CD8-positive, alpha-beta memory T cell (primary cell): ENCODE data around the gene EP400. TPM values are rescaled to one million over a fixed set of nuclear protein-coding genes. Genes with fewer than 3 reads are reported as not detected.

Experiments
- CTCF ChIA-PET: fragments of 350-600 bp; sonication (Branson Sonifier 250); formaldehyde crosslinking; loops from one replicate; lab custom pipeline; 2021; ENCODE audit warnings: antibody characterized with exemption; lab: Charles Lee
- POLR2A ChIA-PET: fragments of 350-600 bp; sonication (Branson Sonifier 250); formaldehyde crosslinking; loops from one replicate; lab custom pipeline; 2021; ENCODE audit warnings: antibody characterized with exemption; lab: Charles Lee
- DNase-seq, 5 donors: peaks; one replicate each; pipeline versions ENCODE4 v3.0.0 to v3.0.0-alpha.2; 2020 to 2022; ENCODE audit warnings: mixed read lengths in 1 of 5
- H3K27ac ChIP-seq: one replicate; pipeline ENCODE4 v1.7.0; 2013; ENCODE audit warnings: low read depth, mild to moderate bottlenecking, low read length, moderate library complexity
- H3K27me3 ChIP-seq: 2 replicates; pipeline ENCODE4 v1.7.0; 2013; ENCODE audit warnings: low read length, mild to moderate bottlenecking; ENCODE audit not compliant: insufficient read depth, poor library complexity, severe bottlenecking
- H3K36me3 ChIP-seq: 2 replicates; pipeline ENCODE4 v1.7.0; 2013; ENCODE audit warnings: mild to moderate bottlenecking, low read length, moderate library complexity; ENCODE audit not compliant: insufficient read depth
- H3K4me1 ChIP-seq: 2 replicates; pipeline ENCODE4 v1.7.0; 2013; ENCODE audit warnings: mild to moderate bottlenecking, low read length, moderate library complexity; ENCODE audit not compliant: insufficient read depth
- H3K4me3 ChIP-seq: 2 replicates; pipeline ENCODE4 v1.7.0; 2013; ENCODE audit warnings: mild to moderate bottlenecking, low read length
- H3K9me3 ChIP-seq: 2 replicates; pipeline ENCODE4 v1.7.0; 2013; ENCODE audit warnings: mild to moderate bottlenecking, low read length
- H3K27ac Mint-ChIP-seq, 8 donors: one replicate each; pipeline ENCODE4 v1.8.0; 2020 to 2021; ENCODE audit warnings: mixed read lengths in 8 of 8, mild to moderate bottlenecking in 6 of 8, inconsistent platforms in 3 of 8, moderate library complexity in 3 of 8
- H3K27me3 Mint-ChIP-seq, 2 donors: one replicate each; pipeline ENCODE4 v1.8.0; 2020 to 2021; ENCODE audit warnings: mixed read lengths in 2 of 2, mild to moderate bottlenecking in 1 of 2, moderate library complexity in 1 of 2
- H3K36me3 Mint-ChIP-seq, 3 donors: one replicate each; pipeline ENCODE4 v1.8.0; 2020 to 2021; ENCODE audit warnings: mixed read lengths in 3 of 3, inconsistent platforms in 1 of 3, mild to moderate bottlenecking in 1 of 3
- H3K4me1 Mint-ChIP-seq, 3 donors: one replicate each; pipeline ENCODE4 v1.8.0; 2020 to 2021; ENCODE audit warnings: mixed read lengths in 3 of 3, inconsistent platforms in 1 of 3, mild to moderate bottlenecking in 1 of 3
- H3K4me3 Mint-ChIP-seq, 7 donors: one replicate each; pipeline ENCODE4 v1.8.0; 2020 to 2021; ENCODE audit warnings: mixed read lengths in 7 of 7, mild to moderate bottlenecking in 6 of 7, moderate library complexity in 4 of 7, inconsistent platforms in 2 of 7
- H3K9me3 Mint-ChIP-seq, 5 donors: one replicate each; pipeline ENCODE4 v1.8.0; 2020 to 2022; ENCODE audit warnings: mixed read lengths in 5 of 5, mild to moderate bottlenecking in 3 of 5, moderate library complexity in 2 of 5, inconsistent platforms in 1 of 5
- polyA plus RNA-seq: library from polyadenylated mRNA; unstranded; fragments of 300-500 nt; fragmentation: Illumina TruSeq; gene quantifications from one replicate; pipeline ENCODE4 v1.2.3, GENCODE V29; 2021
- total RNA-seq, 2 experiments: library from RNA; stranded (reverse); gene quantifications; one replicate each; pipeline ENCODE4 v1.2.3, GENCODE V29; 2021

Gene EP400
- total and polyA plus RNA-seq, 3 experiments from 2014 or later: 4.3 to 48.8 (median 47.9) TPM

DNA sequence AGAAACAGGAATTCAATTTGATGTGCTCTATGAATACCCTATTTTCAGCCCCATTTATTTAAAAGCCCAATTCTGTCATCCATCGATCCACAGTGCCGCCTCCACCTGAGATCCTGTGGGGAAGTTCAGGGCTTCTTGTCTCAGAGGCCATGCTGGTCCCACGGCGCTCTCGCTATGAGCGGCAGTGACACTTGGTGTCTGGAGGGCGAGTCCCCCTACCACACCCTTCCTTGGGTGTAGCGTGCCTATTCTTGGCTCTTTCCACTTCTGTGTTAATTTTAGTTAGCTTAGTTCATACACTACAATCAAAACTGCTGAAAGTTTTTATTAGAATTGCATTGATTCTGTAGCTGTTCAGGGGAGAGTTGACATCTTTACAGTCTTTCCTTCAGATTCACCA lies 120.6 kb downstream of the EP400 start:
- Histone ChIP-seq H3K4me3 (no peak overlapping the region), H3K4me1 (peaks cover 17% of the 10 kb centered on the region), H3K9me3 (no peaks in the 10 kb centered on the region), H3K36me3 (peaks cover 22% of the 10 kb centered on the region), H3K27me3 (no peaks in the 10 kb centered on the region), H3K27ac (no peak overlapping the region)
- Mint-ChIP-seq H3K27ac (peak overlapping the region in 3 of 8 donors; percentile 12 to 68 (median 33)), H3K4me3 (no peak overlapping the region), H3K4me1 (peaks cover 12 to 23% (median 22%) of the 10 kb centered on the region in 3 donors), H3K36me3 (peaks cover 0 to 85% (median 27%) of the 10 kb centered on the region in 3 donors), H3K27me3 (peaks cover 0 to 2% of the 10 kb centered on the region in 2 donors), H3K9me3 (no peaks in the 10 kb centered on the region)
- POLR2A ChIA-PET: no interaction called here
- no peak for DNase-seq
- CTCF ChIA-PET: no interaction called here

DNA sequence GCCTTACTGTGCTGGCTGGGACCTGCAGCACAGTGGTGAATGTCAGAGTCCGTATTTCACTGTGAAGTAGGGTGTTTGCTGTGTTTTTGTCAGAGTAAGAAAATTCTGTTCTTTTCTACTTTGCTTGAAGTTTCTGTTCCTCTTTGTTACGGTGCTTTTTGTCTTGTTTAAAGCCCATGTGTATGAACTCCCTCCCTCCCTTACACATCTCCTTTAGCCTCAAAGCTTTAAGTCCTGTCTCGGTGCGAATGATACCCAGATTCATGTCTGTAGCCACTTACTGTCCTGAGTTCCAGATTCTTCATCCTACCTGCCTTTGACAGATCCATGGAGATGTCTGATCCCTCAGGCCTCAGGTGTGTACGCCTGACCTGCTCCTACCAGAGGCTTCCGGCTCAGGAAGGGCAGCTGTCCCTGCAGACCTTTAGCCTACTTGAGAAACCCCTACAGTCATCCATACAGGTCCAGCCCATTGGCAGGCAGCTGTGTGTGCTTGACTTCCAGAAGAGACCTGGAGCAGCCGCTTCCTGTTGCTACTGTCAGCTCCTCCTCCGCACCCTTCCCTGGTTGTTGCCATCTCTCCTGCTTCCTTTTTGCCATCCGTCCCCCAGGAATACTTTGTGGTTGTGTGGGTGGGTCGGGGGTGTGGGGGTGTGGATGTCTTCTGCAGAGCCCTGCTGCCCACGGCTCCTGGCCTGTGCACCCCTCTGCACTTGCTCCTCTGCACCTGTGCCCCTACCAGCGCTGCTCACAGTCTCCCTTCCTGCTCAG lies 121.5 kb downstream of the EP400 start:
- H3K4me1 Mint-ChIP-seq: peaks cover 4 to 17% (median 14%) of the 10 kb centered on the region in 3 donors
- no peaks in the 10 kb centered on the region for H3K9me3 ChIP-seq
- ChIA-PET CTCF (no interaction called here), POLR2A (no interaction called here)
- no peaks in the 10 kb centered on the region for H3K9me3 Mint-ChIP-seq
- H3K36me3 Mint-ChIP-seq: peaks cover 0 to 86% (median 25%) of the 10 kb centered on the region in 3 donors
- peak overlapping the region in 5 of 8 donors; percentile 2 to 79 (median 45) for H3K27ac Mint-ChIP-seq
- H3K36me3 ChIP-seq: peaks cover 25% of the 10 kb centered on the region
- peaks cover 9% of the 10 kb centered on the region for H3K4me1 ChIP-seq
- H3K4me3 Mint-ChIP-seq: no peak overlapping the region
- no peak overlapping the region for H3K27ac ChIP-seq
- no peak for DNase-seq
- no peak overlapping the region for H3K4me3 ChIP-seq
- H3K27me3 Mint-ChIP-seq: peaks cover 0 to 2% of the 10 kb centered on the region in 2 donors
- no peaks in the 10 kb centered on the region for H3K27me3 ChIP-seq

DNA sequence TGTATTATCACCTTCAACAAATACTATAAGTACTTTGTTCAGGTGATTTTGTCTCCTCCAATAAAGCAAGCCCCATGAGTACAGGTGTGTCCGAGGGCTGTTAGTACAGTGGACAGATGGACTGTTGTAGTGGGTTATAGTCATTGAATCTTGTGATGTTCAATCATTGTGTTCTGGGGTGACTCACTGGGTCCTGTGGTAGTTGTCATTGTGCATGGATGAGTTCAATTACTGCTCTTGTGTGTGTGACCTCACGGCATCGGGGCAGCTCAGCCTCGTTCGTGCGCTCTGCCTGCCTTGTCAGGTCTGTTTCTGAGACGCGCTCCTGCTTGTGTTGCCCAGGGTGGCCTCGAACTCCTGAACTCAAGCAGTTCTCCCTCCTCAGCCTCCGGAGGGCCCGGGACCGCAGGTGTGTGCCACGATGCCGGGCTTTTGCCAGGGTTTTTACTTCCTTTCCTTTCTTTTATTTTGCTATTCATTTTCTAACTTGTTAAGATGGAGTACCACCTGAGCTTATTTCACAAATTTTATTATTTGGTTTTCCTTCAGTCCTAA lies 122.2 kb downstream of the EP400 start:
- H3K36me3 ChIP-seq: peaks cover 31% of the 10 kb centered on the region
- no peaks in the 10 kb centered on the region for H3K9me3 Mint-ChIP-seq
- DNase-seq: no peak
- ChIA-PET CTCF (no interaction called here), POLR2A (no interaction called here)
- H3K36me3 Mint-ChIP-seq: peaks cover 0 to 87% (median 23%) of the 10 kb centered on the region in 3 donors
- H3K9me3 ChIP-seq: no peaks in the 10 kb centered on the region
- H3K27ac Mint-ChIP-seq: peak overlapping the region in 4 of 8 donors; percentile 17 to 86 (median 71)
- H3K4me1 ChIP-seq: peaks cover 2% of the 10 kb centered on the region
- H3K4me3 Mint-ChIP-seq: no peak overlapping the region
- H3K27me3 Mint-ChIP-seq: peaks cover 0 to 2% of the 10 kb centered on the region in 2 donors
- H3K4me3 ChIP-seq: no peak overlapping the region
- no peaks in the 10 kb centered on the region for H3K27me3 ChIP-seq
- H3K4me1 Mint-ChIP-seq: peaks cover 0 to 10% (median 8%) of the 10 kb centered on the region in 3 donors
- H3K27ac ChIP-seq: no peak overlapping the region

DNA sequence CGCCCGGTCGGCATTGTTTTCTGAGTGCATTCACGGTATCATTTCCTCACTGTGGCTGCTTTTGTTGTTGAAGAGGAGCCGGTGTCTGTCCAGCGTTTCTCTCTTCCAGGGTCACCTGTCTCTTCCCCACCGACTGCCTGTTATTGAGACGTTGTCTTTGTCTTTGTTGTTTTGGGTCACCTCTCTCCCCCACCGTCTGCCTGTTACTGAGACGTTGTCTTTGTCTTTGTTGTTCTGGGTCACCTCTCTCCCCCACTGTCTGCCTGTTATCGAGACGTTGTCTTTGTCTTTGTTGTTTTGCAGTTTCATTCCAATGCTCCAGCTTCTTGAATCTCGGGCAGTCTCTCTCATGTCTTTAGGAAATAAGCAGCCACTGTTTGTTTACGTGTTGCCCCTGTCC lies 124.5 kb downstream of the EP400 start:
- Mint-ChIP-seq H3K4me3 (no peak overlapping the region), H3K4me1 (peaks cover 0 to 7% (median 0%) of the 10 kb centered on the region in 3 donors), H3K9me3 (no peaks in the 10 kb centered on the region), H3K27ac (peak overlapping the region in 4 of 8 donors; percentile 7 to 78 (median 42)), H3K36me3 (peaks cover 0 to 91% (median 32%) of the 10 kb centered on the region in 3 donors), H3K27me3 (peaks cover 0 to 2% of the 10 kb centered on the region in 2 donors)
- POLR2A ChIA-PET: no interaction called here
- H3K27ac ChIP-seq: no peak overlapping the region
- no peak overlapping the region for H3K4me3 ChIP-seq
- no peak for DNase-seq
- H3K27me3 ChIP-seq: no peaks in the 10 kb centered on the region
- no peaks in the 10 kb centered on the region for H3K9me3 ChIP-seq
- peaks cover 28% of the 10 kb centered on the region for H3K36me3 ChIP-seq
- no peaks in the 10 kb centered on the region for H3K4me1 ChIP-seq
- CTCF ChIA-PET: interaction anchor here (0.9 kb wide), 1 partner anchor 8 kb away, joined by 3 read pairs; no protein-coding TSS in a partner anchor

DNA sequence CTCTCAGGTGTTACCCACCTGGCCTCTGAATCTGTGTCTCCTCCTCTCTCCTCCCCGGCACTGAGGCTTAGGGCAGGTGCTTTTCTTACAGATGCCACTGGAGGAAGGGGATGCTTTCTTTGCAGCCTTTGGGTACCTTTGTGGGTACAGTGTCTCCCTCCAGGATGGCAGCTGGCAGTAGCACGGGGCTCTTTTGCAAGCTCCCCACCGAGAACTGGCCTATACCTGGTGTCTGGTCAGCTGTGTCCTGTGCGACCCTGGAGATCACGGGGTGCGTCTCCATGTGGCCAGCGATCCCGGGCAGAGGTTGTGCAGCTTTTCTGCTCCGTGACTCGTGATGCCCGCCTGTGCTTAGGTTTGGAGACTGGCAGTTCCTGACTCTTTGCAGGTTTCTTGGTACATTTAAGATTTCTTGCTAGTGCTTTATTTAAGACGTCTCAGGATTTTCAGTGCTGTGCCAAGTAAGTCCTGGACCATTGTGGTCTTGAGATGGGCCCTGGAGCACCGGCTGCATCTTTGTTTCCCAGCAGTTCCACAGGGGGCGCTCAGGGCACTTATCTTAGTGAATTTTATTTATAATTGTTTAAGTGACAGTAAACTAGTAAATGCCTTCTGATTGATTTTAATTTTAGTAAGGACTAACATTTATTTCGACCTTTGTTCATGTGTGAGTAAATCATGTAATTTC lies 125.4 kb downstream of the EP400 start:
- Histone ChIP-seq H3K27me3 (no peaks in the 10 kb centered on the region), H3K27ac (no peak overlapping the region), H3K4me1 (no peaks in the 10 kb centered on the region), H3K36me3 (peaks cover 25% of the 10 kb centered on the region), H3K9me3 (no peaks in the 10 kb centered on the region), H3K4me3 (no peak overlapping the region)
- ChIA-PET POLR2A (no interaction called here), CTCF (interaction anchor here (0.9 kb wide), 1 partner anchor 9 kb away, joined by 3 read pairs; no protein-coding TSS in a partner anchor)
- Mint-ChIP-seq H3K9me3 (no peaks in the 10 kb centered on the region), H3K27me3 (peaks cover 0 to 2% of the 10 kb centered on the region in 2 donors), H3K4me3 (no peak overlapping the region), H3K36me3 (peaks cover 0 to 94% (median 30%) of the 10 kb centered on the region in 3 donors), H3K27ac (no peak overlapping the region), H3K4me1 (peaks cover 0 to 7% (median 0%) of the 10 kb centered on the region in 3 donors)
- DNase-seq: no peak

DNA sequence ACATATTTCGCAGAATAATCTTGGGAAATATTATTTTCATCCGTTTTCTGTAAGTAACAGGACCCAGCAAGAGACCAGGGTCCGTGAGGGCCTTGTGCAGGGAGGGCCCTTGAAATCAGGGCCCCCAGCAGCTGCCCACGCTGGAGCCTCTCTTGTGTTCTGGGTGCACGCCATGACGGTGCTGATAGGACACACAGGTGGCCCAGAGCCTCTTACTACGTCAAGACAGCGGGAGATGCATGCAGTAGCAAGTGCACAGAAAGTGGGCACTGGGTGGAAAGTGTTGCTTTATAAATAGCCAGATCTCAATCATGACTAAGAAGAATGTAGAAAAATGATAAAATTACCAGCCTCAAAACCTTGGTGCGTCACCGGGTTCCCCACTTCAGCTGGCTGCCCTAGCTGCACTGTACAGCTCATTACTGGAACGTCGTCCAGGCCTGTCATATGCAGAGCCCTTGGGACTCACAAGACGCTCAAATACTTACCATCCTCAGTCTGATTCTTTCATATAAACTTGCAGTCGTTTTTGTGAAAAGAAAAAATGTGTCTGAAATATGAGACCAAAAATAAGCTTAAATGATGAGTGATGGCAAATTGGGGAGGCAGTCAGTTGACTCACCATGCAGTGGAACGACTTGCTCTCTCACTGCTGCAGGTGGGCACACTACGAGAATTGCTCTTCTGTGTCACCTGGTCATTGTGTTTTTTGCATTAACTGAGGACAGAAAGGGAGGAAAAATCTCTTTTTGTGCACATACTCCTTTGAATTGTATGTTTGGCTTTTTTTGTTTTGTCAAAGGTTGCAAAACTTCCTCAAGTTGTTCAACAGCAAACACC lies 126.2 kb downstream of the EP400 start:
- Histone ChIP-seq H3K27ac (no peak overlapping the region), H3K4me3 (no peak overlapping the region), H3K27me3 (no peaks in the 10 kb centered on the region), H3K9me3 (no peaks in the 10 kb centered on the region), H3K36me3 (peaks cover 25% of the 10 kb centered on the region), H3K4me1 (no peaks in the 10 kb centered on the region)
- H3K27ac Mint-ChIP-seq: peak overlapping the region in 1 of 8 donors; percentile 47
- ChIA-PET CTCF (no interaction called here), POLR2A (no interaction called here)
- no peak for DNase-seq
- H3K27me3 Mint-ChIP-seq: peaks cover 0 to 2% of the 10 kb centered on the region in 2 donors
- H3K4me1 Mint-ChIP-seq: peaks cover 0 to 6% (median 0%) of the 10 kb centered on the region in 3 donors
- no peak overlapping the region for H3K4me3 Mint-ChIP-seq
- peaks cover 0 to 88% (median 26%) of the 10 kb centered on the region in 3 donors for H3K36me3 Mint-ChIP-seq
- no peaks in the 10 kb centered on the region for H3K9me3 Mint-ChIP-seq

DNA sequence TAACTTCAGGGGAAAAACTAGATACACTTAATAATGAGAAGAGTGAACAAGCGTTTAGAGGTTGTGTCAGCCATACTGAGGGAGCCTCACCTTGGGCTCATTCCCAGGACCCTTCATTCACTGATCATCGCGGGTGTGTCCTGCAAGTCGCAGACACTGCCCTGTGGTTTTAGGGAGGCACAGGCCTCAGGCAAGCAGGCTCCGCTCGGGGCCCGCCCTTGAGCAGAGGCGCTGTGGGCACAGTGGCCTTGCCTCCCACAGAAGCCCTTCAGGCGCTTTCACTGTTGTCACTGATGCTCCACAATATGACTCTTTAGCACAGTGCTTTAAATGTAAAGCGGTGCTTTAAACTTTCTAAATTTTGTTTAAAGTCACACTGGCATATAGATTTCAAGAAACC lies 127.0 kb downstream of the EP400 start:
- no peaks in the 10 kb centered on the region for H3K4me1 ChIP-seq
- Mint-ChIP-seq H3K4me3 (no peak overlapping the region), H3K27me3 (peaks cover 0 to 2% of the 10 kb centered on the region in 2 donors), H3K27ac (no peak overlapping the region), H3K36me3 (peaks cover 0 to 84% (median 24%) of the 10 kb centered on the region in 3 donors), H3K9me3 (no peaks in the 10 kb centered on the region), H3K4me1 (peaks cover 0 to 3% (median 0%) of the 10 kb centered on the region in 3 donors)
- peaks cover 25% of the 10 kb centered on the region for H3K36me3 ChIP-seq
- CTCF ChIA-PET: no interaction called here
- no peaks in the 10 kb centered on the region for H3K27me3 ChIP-seq
- no peak for DNase-seq
- H3K9me3 ChIP-seq: no peaks in the 10 kb centered on the region
- H3K27ac ChIP-seq: no peak overlapping the region
- POLR2A ChIA-PET: no interaction called here
- H3K4me3 ChIP-seq: no peak overlapping the region
